H9 (cell line): ENCODE data around the gene SCP2. TPM values are rescaled to one million over a fixed set of nuclear protein-coding genes. Genes with fewer than 3 reads are reported as not detected.
"Not testable (repeated sequence)": the region's sequence is repeated elsewhere in the genome, so short reads cannot be mapped to it uniquely, and the experiment has no call there.

Experiments
- DNase-seq: peaks from one replicate; pipeline ENCODE4 v3.0.0-alpha.2; 2017
- H2AFZ ChIP-seq: one replicate; pipeline ENCODE4 v1.6.1; 2013; ENCODE audit warnings: mild to moderate bottlenecking, low read length, control low read depth, moderate library complexity
- H2AK5ac ChIP-seq: 2 replicates; pipeline ENCODE4 v1.6.1; 2013; ENCODE audit warnings: low read length, control low read depth, mixed read lengths; ENCODE audit not compliant: insufficient read length
- H2BK120ac ChIP-seq: one replicate; pipeline ENCODE4 v1.6.1; 2013; ENCODE audit warnings: low read depth, mild to moderate bottlenecking, low read length, control low read depth, inconsistent platforms; ENCODE audit not compliant: poor library complexity, severe bottlenecking
- H2BK12ac ChIP-seq: 2 replicates; pipeline ENCODE4 v1.6.1; 2013; ENCODE audit warnings: low read length, control low read depth, mixed read lengths, low read depth; ENCODE audit not compliant: insufficient read length
- H2BK15ac ChIP-seq: 2 replicates; pipeline ENCODE4 v1.6.1; 2013; ENCODE audit warnings: low read depth, low read length, control low read depth
- H2BK20ac ChIP-seq: one replicate; pipeline ENCODE4 v1.6.1; 2013; ENCODE audit warnings: low read depth, mild to moderate bottlenecking, low read length, control low read depth, inconsistent platforms; ENCODE audit not compliant: poor library complexity, severe bottlenecking
- H2BK5ac ChIP-seq: 2 replicates; pipeline ENCODE4 v1.6.1; 2013; ENCODE audit warnings: low read length, control low read depth, mixed read lengths; ENCODE audit not compliant: insufficient read length
- H3K14ac ChIP-seq: 2 replicates; pipeline ENCODE4 v1.6.1; 2013; ENCODE audit warnings: low read length, control low read depth; ENCODE audit not compliant: insufficient read depth
- H3K18ac ChIP-seq: 2 replicates; pipeline ENCODE4 v1.6.1; 2013; ENCODE audit warnings: low read depth, mild to moderate bottlenecking, mixed read lengths, low read length, control low read depth; ENCODE audit not compliant: insufficient read length
- H3K23ac ChIP-seq: 2 replicates; pipeline ENCODE4 v1.6.1; 2013; ENCODE audit warnings: low read length, control low read depth, mixed read lengths, low read depth; ENCODE audit not compliant: insufficient read length
- H3K23me2 ChIP-seq: 2 replicates; pipeline ENCODE4 v1.6.1; 2013; ENCODE audit warnings: low read depth, mild to moderate bottlenecking, mixed read lengths, low read length, control low read depth; ENCODE audit not compliant: insufficient read length, poor library complexity, severe bottlenecking
- H3K27ac ChIP-seq: 2 replicates; pipeline ENCODE4 v1.5.1; 2013; ENCODE audit warnings: low read length, control low read depth, mixed read lengths, low read depth; ENCODE audit not compliant: insufficient read length
- H3K27me3 ChIP-seq: 2 replicates; pipeline ENCODE4 v1.6.1; 2013; ENCODE audit warnings: low read length, control low read depth, inconsistent platforms; ENCODE audit not compliant: insufficient read depth
- H3K4ac ChIP-seq: 2 replicates; pipeline ENCODE4 v1.6.1; 2013; ENCODE audit warnings: low read depth, mild to moderate bottlenecking, control low read depth, inconsistent platforms, low read length, moderate library complexity
- H3K4me1 ChIP-seq: 2 replicates; pipeline ENCODE4 v1.6.1; 2013; ENCODE audit warnings: low read length, control low read depth, inconsistent platforms; ENCODE audit not compliant: insufficient read depth
- H3K4me2 ChIP-seq: 2 replicates; pipeline ENCODE4 v1.6.1; 2013; ENCODE audit warnings: low read length, control low read depth, mixed read lengths; ENCODE audit not compliant: insufficient read length, insufficient read depth
- H3K56ac ChIP-seq: 2 replicates; pipeline ENCODE4 v1.6.1; 2013; ENCODE audit warnings: low read depth, mild to moderate bottlenecking, mixed read lengths, low read length, control low read depth; ENCODE audit not compliant: insufficient read length
- H3K79me1 ChIP-seq: 2 replicates; pipeline ENCODE4 v1.6.1; 2013; ENCODE audit warnings: low read depth, mild to moderate bottlenecking, moderate library complexity, low read length, control low read depth, inconsistent platforms; ENCODE audit not compliant: insufficient read depth, poor library complexity, severe bottlenecking
- H3K79me2 ChIP-seq: 2 replicates; pipeline ENCODE4 v1.6.1; 2013; ENCODE audit warnings: low read length, control low read depth, inconsistent platforms; ENCODE audit not compliant: insufficient read depth
- H3K9ac ChIP-seq: 2 replicates; pipeline ENCODE4 v1.6.1; 2013; ENCODE audit warnings: low read length, control low read depth, mixed read lengths; ENCODE audit not compliant: insufficient read length; ENCODE audit errors: extremely low read depth
- H3K9me3 ChIP-seq: one replicate; pipeline ENCODE4 v1.6.1; 2013; ENCODE audit warnings: low read depth, low read length, inconsistent platforms; ENCODE audit not compliant: control insufficient read depth
- H3T11ph ChIP-seq: one replicate; pipeline ENCODE4 v1.6.1; 2013; ENCODE audit warnings: mild to moderate bottlenecking, low read length, control low read depth, inconsistent platforms
- H4K20me1 ChIP-seq: one replicate; pipeline ENCODE4 v1.6.1; 2013; ENCODE audit not compliant: control insufficient read depth, insufficient read length, insufficient read depth
- H4K5ac ChIP-seq: 2 replicates; pipeline ENCODE4 v1.6.1; 2013; ENCODE audit warnings: low read depth, mild to moderate bottlenecking, mixed read lengths, low read length, control low read depth; ENCODE audit not compliant: insufficient read length
- H4K8ac ChIP-seq: replicated peaks from 2 replicates; pipeline ENCODE4 v1.6.1; 2013; ENCODE audit warnings: low read length, control low read depth, mixed read lengths, low read depth; ENCODE audit not compliant: insufficient read length
- H4K91ac ChIP-seq: 2 replicates; pipeline ENCODE4 v1.6.1; 2013; ENCODE audit warnings: low read depth, mild to moderate bottlenecking, moderate library complexity, mixed read lengths, low read length, control low read depth; ENCODE audit not compliant: insufficient read length
- H3K27ac Mint-ChIP-seq, 3 experiments: 2 replicates in 2 of 3; 3 replicates in 1 of 3; pipeline ENCODE4 v1.8.0; 2020 to 2021; ENCODE audit warnings: mixed read lengths in 3 of 3, mild to moderate bottlenecking in 1 of 3, moderate library complexity in 1 of 3
- H3K27me3 Mint-ChIP-seq: 2 replicates; pipeline ENCODE4 v1.8.0; 2021; ENCODE audit warnings: low read depth, mild to moderate bottlenecking, moderate library complexity, mixed read lengths
- H3K36me3 Mint-ChIP-seq, 3 experiments: 2 replicates in 2 of 3; 3 replicates in 1 of 3; pipeline ENCODE4 v1.8.0; 2020 to 2021; ENCODE audit warnings: low read depth in 3 of 3, mixed read lengths in 3 of 3; ENCODE audit not compliant: insufficient read depth in 1 of 3
- H3K4me1 Mint-ChIP-seq, 2 experiments: 2 replicates each; pipeline ENCODE4 v1.8.0; 2020; ENCODE audit warnings: mixed read lengths in 2 of 2
- H3K4me3 Mint-ChIP-seq, 2 experiments: 2 replicates in 1 of 2; 3 replicates in 1 of 2; pipeline ENCODE4 v1.8.0; 2020 to 2021; ENCODE audit warnings: mild to moderate bottlenecking in 2 of 2, mixed read lengths in 2 of 2, moderate library complexity in 1 of 2
- H3K9me3 Mint-ChIP-seq, 2 experiments: 2 replicates in 1 of 2; 3 replicates in 1 of 2; pipeline ENCODE4 v1.8.0; 2020; ENCODE audit warnings: mild to moderate bottlenecking in 2 of 2, mixed read lengths in 2 of 2, moderate library complexity in 1 of 2
- WGBS: extraction: QIAGEN DNeasy Blood & Tissue Kit; methylation state at CpG from one replicate; pipeline ENCODE4 v1.1.7; 2013; ENCODE audit warnings: missing lambda C conversion rate, low lambda C conversion rate, mixed read lengths; ENCODE audit not compliant: insufficient read length; ENCODE audit errors: extremely low coverage; 5-methylcytosine and 5-hydroxymethylcytosine counted together
- total RNA-seq: library from RNA; stranded (reverse); gene quantifications from 2 replicates; pipeline ENCODE4 v1.2.1, GENCODE V29; 2021

Gene SCP2
- total RNA-seq, 1 experiment from 2014 or later: 48.8 TPM

- H3K79me1 ChIP-seq, H3K4me1 Mint-ChIP-seq: not testable (repeated sequence)
These were observed 83.2 kb downstream of the SCP2 start for GRCh38 chr1:53010247-53010646.

More at GRCh38 chr1:53010247-53010646, 83.2 kb downstream of the SCP2 start:
- H3K23ac ChIP-seq, H2AK5ac ChIP-seq, H3K9me3 Mint-ChIP-seq, H3K4me2 ChIP-seq, H2AFZ ChIP-seq, H4K8ac ChIP-seq, H3K27me3 ChIP-seq, H2BK20ac ChIP-seq, H3K9me3 ChIP-seq, H3K36me3 Mint-ChIP-seq, H3K27ac Mint-ChIP-seq, H3K56ac ChIP-seq, H3K4me1 ChIP-seq, H3K23me2 ChIP-seq, H3K79me2 ChIP-seq, H4K5ac ChIP-seq, H2BK5ac ChIP-seq, H4K91ac ChIP-seq, H3K18ac ChIP-seq, H3T11ph ChIP-seq, H3K27ac ChIP-seq, H3K4me3 Mint-ChIP-seq, DNase-seq, H2BK15ac ChIP-seq, H4K20me1 ChIP-seq, H3K14ac ChIP-seq, H3K4ac ChIP-seq, H2BK12ac ChIP-seq, H2BK120ac ChIP-seq, H3K9ac ChIP-seq: not testable (repeated sequence)
- WGBS: no CpG with 5 or more reads among the region's 4 CpGs
- H3K27me3 Mint-ChIP-seq: peaks cover 25% of the 10 kb centered on the region
